Right hindlimb (tissue), 1 donor: ENCODE data around the gene MED25.

ENCODE experiments used
- DNase-seq: peaks from one replicate; pipeline ENCODE4 v3.0.0-alpha.2; 2018

Gene MED25

DNA sequence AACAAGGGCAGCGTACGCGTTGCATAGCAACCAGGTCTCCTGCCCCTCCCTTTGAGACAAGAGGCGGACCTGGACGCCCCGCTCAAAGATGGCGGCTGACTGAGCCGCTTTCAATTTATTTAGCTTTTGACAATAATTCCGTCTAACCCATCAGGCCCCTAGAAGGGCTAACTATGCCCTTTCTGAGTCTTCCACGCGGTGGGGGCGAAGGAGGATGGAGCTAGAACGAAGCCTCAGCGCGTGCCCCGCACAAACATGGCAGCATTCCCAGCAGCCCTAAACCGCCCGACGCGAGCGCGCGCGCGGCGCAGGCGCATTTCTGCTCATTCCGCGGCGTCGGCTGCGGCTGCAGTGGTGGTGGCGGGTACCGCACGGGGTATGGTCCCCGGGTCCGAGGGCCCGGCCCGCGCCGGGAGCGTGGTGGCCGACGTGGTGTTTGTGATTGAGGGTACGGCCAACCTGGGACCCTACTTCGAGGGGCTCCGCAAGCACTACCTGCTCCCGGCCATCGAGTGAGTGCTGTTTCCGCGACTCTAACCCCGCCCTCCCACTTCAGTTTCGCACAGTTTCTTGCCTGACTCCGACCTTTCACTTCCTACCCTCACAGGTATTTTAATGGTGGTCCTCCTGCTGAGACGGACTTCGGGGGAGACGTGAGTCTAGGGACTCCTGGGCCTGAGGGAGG lies at the start of gene MED25:
TSS of gene MED25 (plus strand) at position 326 of the 685 bp plus-strand sequence. CDS start at position 379, 53 bp downstream.
- peak; percentile 94 for DNase-seq

DNA sequence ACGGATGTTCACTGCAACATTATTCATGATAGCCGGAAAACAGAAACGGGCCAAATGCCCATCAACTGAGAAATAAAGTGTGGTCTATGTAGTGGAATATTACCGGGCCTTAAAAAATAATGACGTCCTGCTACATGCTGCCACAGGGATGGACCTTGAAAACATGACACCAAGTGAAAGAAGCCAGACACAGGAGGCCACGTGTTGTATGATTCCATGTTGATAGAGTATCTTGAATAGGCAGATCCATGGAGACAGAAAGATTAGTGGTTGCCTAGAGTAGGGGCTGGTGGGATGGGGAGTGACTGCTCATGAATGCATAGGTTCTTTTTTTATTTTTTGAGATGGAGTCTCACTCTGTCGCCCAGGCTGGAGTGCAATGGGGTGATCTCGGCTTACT lies 47.6 kb upstream of the MED25 start:
- no peak for DNase-seq

- no peak for DNase-seq
Measured at GRCh38 chr19:49771674-49772139, 46.4 kb upstream of the MED25 start.

DNA sequence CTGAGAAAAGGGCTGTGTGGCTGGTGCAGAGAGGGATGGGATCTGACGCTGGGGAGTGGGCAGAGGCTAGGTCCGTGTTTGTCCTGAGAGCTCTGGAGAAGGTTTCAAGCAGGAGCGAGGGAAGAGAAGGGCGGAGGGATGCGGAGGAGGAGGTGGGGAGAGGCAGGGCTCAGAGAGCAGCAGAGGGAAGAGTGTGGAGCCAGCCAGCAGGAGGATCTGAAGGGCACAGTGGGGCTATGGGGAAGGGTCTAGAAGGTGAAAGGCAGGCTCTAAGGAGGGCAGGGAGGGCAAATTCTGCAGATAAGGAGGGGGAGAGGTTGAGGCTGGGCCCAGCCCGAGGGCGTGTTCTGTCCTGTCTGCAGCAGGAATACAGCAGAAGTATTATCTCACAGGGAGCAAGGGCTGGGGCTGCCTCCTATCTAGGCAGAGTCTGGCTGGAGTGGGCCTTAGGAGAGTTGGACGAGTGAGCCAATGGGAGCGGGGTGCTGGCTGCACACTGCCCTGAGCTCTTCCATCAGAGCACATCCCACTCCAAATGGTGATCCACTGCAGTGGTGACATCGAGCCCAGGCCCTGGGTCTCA lies 45.1 kb upstream of the MED25 start:
- no peak for DNase-seq

DNA sequence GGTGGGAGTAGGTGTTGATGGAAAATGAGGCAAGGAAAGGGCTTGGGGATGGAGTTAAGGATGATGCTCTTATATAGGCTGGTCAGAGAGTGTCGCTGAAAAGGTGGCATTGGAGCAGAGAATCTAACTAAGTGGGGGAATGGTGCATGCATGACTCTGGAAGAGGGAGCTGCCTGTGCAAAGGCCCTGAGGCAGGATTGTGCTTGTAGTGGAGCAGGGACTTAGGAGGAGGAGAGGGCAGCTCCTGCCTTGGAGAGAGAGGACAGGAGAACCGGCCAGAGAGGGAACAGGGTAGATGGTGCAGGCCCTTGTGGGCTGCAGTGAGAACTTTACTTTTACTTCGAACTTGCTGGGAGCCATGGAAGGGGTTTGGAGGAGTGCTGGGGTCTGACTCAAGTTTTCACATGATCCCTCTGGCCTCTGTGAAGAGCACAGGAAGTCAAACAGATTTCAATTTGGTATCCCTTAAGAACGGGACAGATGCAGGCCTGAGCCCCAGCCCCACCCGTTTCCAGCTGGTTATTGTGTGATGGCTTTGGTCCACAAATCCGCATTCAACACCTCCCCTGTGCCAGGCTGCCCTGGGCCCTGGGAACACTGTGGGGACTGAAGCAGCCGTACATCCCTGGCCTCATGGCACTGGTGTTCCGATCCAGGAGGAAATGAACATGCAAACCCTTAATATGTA lies 44.3 kb upstream of the MED25 start:
- no peak for DNase-seq

DNA sequence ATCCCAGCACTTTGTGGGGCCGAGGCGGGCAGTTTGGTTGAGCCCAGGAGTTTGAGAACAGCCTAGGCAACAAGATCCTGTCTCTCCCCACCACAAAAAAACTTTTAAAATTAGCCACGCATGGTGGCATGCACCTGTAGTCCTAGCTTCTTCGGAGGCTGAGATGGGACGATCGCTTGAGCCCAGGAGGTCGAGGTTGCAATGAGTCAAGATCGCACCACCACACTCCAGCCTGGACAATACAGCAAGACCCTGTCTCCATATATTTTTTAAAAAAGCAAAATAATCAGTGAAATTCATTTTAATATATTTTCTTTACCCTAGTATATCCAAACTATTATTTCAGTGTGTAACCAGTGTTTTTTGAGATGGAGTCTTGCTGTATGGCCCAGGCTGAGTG lies 43.1 kb upstream of the MED25 start:
- DNase-seq: no peak

- DNase-seq: no peak
Measured at GRCh38 chr19:49775742-49776370, 42.2 kb upstream of the MED25 start.

GRCh38 chr19:49776371-49776764 lies 41.7 kb upstream of the MED25 start:
- no peak for DNase-seq

GRCh38 chr19:49779731-49780555 lies 38.1 kb upstream of the MED25 start:
- no peak for DNase-seq

- DNase-seq: no peak
Measured at GRCh38 chr19:49780861-49781260, 37.2 kb upstream of the MED25 start.

DNA sequence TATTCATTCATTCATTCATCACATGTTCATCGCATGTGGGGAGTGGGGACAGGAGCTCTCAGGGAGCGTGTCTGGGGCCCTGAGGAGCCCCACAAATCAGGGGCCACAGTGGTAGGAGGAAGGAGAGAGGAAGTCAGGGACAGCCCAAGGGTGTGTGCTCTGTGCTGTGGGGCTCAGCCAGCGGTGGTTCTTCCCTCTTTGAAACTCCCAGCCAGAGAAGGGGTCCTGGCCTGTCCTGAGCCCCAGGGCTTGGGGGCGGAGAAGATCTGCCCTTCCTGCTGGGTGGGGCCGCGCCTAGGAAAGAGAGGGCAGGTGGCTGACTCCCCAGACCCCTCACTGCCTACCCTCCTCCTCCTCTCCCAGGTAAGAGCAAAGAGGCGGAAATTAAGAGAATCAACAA lies 36.7 kb upstream of the MED25 start:
- DNase-seq: peak; percentile 11

DNA sequence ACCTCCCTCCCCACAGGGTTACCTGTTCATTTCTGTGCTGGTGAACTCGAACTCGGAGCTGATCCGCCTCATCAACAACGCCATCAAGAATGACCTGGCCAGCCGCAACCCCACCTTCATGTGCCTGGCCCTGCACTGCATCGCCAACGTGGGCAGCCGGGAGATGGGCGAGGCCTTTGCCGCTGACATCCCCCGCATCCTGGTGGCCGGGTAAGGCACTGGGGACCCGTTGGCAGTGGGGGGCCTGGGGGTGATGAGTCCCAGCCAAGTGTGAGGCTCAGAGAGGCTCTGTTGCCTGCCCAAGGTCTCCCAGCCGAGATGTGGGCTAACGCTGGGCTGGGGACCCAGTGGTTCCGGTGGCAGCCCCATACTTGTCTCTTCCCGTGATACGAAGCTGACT lies 35.6 kb upstream of the MED25 start:
- DNase-seq: no peak

- DNase-seq: no peak
Measured at GRCh38 chr19:49786376-49786820, 31.7 kb upstream of the MED25 start.

- no peak for DNase-seq
Measured at GRCh38 chr19:49787746-49788145, 30.3 kb upstream of the MED25 start.

DNA sequence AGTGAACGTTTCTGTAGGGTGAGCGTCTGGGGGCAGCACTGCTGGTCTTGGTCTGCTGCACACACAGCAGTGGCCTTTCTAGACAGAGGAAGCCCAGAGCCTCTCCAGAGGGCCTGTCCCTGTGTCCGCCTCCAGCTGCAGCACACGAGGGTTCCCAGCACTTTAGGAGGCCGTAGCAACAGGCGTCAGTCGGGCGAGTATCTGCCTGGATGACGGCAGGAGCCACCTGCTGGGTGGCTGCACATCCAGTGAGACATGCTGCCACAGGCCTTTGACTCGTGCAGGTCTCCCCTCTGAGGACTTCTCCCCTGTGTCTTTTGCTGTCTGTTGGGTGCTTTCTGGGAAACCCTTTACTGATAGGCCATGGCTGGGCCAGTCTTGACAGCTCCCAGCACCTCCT lies 29.2 kb upstream of the MED25 start:
- no peak for DNase-seq

- no peak for DNase-seq
Measured at GRCh38 chr19:49790866-49791265, 27.2 kb upstream of the MED25 start.

- DNase-seq: no peak
Measured at GRCh38 chr19:49791776-49792445, 26.2 kb upstream of the MED25 start.

DNA sequence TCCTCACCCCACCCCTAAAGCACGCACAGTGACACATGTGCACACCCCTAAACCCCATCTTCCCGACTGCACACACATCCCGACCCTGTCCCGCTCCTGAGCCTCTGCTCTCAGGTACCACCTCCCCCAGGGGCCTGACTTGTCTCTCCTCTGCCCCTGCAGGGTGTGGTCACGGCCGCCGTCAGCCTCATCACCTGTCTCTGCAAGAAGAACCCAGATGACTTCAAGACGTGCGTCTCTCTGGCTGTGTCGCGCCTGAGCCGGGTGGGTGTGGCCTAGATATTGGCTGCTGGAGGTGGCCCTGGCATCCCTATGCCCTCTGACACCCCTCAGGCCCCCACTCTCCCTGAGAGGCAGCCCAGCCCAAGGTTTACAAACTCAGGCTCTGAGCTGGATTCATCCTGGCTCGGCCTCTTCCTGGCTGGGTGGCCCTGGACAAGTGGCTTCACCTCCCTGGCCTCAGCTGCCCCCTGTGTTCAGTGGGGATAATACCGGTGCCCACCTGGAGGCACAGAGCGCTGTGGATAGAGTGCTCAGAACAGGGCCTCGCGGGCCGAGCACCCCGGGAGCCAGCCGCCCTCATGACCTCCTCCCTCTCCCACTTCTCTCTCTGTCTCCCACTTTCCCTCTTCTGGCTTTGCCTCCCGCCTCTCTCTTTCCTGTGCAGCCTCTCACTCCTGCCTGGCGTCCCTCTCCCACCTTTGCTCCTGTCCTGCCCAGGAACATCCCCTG lies 25.1 kb upstream of the MED25 start:
- DNase-seq: no peak

GRCh38 chr19:49793561-49793840 lies 24.6 kb upstream of the MED25 start:
- no peak for DNase-seq

DNA sequence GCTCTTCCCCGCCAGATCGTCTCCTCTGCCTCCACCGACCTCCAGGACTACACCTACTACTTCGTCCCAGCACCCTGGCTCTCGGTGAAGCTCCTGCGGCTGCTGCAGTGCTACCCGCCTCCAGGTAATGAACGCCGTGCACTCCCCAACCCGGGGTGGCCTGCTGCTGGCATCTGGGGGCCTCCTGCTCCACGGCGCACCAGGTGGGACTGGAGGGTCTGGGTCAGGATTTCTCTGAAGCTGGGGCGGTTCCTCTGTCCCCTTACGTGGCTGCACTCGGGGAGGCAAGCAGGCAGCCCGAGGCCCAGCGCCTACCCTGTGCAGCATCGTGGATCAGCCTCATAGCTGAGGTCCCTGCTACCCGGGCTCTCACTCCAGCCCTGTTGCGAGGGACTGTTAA lies 22.5 kb upstream of the MED25 start:
- no peak for DNase-seq

DNA sequence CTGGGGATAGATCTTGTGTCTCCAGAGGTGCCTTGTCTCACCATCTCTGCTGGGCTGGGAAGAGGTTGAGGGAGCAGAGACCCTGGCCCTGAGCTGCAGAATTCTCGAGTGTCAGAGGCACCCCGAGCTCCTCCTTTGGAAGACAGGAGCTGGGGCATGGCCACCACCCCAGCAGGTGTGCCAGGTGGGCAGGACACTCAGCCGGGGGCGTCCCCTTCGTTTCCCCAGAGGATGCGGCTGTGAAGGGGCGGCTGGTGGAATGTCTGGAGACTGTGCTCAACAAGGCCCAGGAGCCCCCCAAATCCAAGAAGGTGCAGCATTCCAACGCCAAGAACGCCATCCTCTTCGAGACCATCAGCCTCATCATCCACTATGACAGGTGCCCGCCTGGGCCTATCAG lies 19.5 kb upstream of the MED25 start:
- DNase-seq: no peak
